GM19467 (cell line): ENCODE measurements around the gene RBMXL3.
"Not testable (repeated sequence)": the region's sequence is repeated elsewhere in the genome, so short reads cannot be mapped to it uniquely, and the experiment has no call there.

ENCODE experiments used
- ATAC-seq: cut with Tn5 transposase; IDR thresholded peaks from one replicate; pipeline ENCODE4 v1.9.1; 2021; ENCODE audit warnings: mild to moderate bottlenecking, moderate library complexity; ENCODE audit not compliant: unreplicated experiment

RBMXL3 gene

GRCh38 chrX:115189110-115189509 is at the start of gene RBMXL3:
RBMXL3 (plus strand) TSS chrX:115189410; CDS start chrX:115189442, 32 bp downstream.
- no peak for ATAC-seq

- no peak for ATAC-seq
These were observed 47.2 kb upstream of the RBMXL3 start for GRCh38 chrX:115142057-115142456.

GRCh38 chrX:115147220-115147619 is 42.0 kb upstream of the RBMXL3 start:
- ATAC-seq = no peak

- no peak for ATAC-seq
These were observed 16.0 kb upstream of the RBMXL3 start for GRCh38 chrX:115173181-115173580.

GRCh38 chrX:115174548-115174947 is 14.7 kb upstream of the RBMXL3 start:
- no peak for ATAC-seq

GRCh38 chrX:115177932-115178331 is 11.3 kb upstream of the RBMXL3 start:
- no peak for ATAC-seq

GRCh38 chrX:115178473-115178872 is 10.7 kb upstream of the RBMXL3 start:
- no peak for ATAC-seq

GRCh38 chrX:115183980-115184379 is 5.2 kb upstream of the RBMXL3 start:
- no peak for ATAC-seq

- no peak for ATAC-seq
These were observed 731 bp downstream of the RBMXL3 start for GRCh38 chrX:115189646-115190635.

GRCh38 chrX:115190636-115191489 is 1.7 kb downstream of the RBMXL3 start:
- no peak for ATAC-seq

GRCh38 chrX:115191490-115192243 is 2.5 kb downstream of the RBMXL3 start:
- no peak for ATAC-seq

- ATAC-seq = no peak
These were observed 3.1 kb downstream of the RBMXL3 start for GRCh38 chrX:115192244-115192700.

GRCh38 chrX:115204040-115204439 is 14.8 kb downstream of the RBMXL3 start:
- no peak for ATAC-seq

- not testable (repeated sequence) for ATAC-seq
These were observed 20.3 kb downstream of the RBMXL3 start for GRCh38 chrX:115209547-115209946.

GRCh38 chrX:115214151-115214550 is 24.9 kb downstream of the RBMXL3 start:
- no peak for ATAC-seq

- ATAC-seq = no peak
These were observed 25.4 kb downstream of the RBMXL3 start for GRCh38 chrX:115214605-115215004.

GRCh38 chrX:115217346-115217745 is 28.1 kb downstream of the RBMXL3 start:
- not testable (repeated sequence) for ATAC-seq

- no peak for ATAC-seq
These were observed 37.7 kb downstream of the RBMXL3 start for GRCh38 chrX:115226929-115227328.

- no peak for ATAC-seq
These were observed 40.3 kb downstream of the RBMXL3 start for GRCh38 chrX:115229337-115230003.

GRCh38 chrX:115232933-115233496 is 43.8 kb downstream of the RBMXL3 start:
- ATAC-seq = no peak
